NK-92 (cell line): ENCODE data around the gene NFU1.

Experiments
- DNase-seq: peaks from one replicate; lab custom pipeline; 2025; ENCODE audit not compliant: unreplicated experiment; lab: John Stamatoyannopoulos, UW

Gene NFU1

DNA sequence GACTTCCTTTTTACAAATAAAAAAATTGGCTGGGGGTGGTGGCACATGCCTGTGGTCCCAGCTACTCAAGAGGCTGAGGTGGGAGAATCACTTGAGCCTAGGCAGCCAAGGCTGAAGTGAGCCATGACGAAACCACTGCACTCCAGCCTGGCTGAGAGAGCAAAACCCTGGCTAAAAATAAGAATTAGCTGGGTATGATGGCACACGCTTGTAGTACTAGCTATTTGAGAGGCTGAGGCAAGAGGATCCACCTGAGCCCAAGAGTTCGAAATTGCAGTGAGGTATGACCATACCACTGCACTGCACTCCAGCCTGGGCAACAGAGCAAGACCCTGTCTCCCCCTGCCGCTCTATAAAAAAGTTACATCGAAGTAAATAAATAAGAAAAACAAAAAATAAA is 83.9 kb downstream of the NFU1 start:
- DNase-seq: no peak

GRCh38 chr2:69348781-69349180 is 88.5 kb downstream of the NFU1 start:
- no peak for DNase-seq
